GM12878 (cell line): ENCODE results near the gene LRIT1. TPM values are rescaled to one million over a fixed set of nuclear protein-coding genes. Genes with fewer than 3 reads are reported as not detected.

Experiments used
- ATAC-seq: fragments of 200-7000 bp; cut with Tn5 transposase; 3 replicates; pipeline ENCODE4 v1.9.1; 2020; ENCODE audit warnings: mild to moderate bottlenecking, moderate library complexity
- BruUV-seq: library from RNA; stranded (reverse); fragments of 400-500 nt; replicated peaks from 2 replicates; lab custom pipeline; 2021; lab: Mats Ljungman, UMichigan
- CTCF ChIA-PET: fragments of 300-600 bp; sonication (Branson Sonifier 250); formaldehyde crosslinking; extraction: SDS; loops from one replicate; lab custom pipeline; 2021; ENCODE audit warnings: inconsistent platforms; lab: Yijun Ruan, JAX
- POLR2A ChIA-PET: fragments of 350-600 bp; formaldehyde crosslinking; extraction: SDS; loops from one replicate; lab custom pipeline; 2021; ENCODE audit warnings: inconsistent platforms; lab: Charles Lee
- RAD21 ChIA-PET: fragments of 300-600 bp; sonication (Branson Sonifier 250); formaldehyde crosslinking; loops from one replicate; lab custom pipeline; 2023; ENCODE audit warnings: antibody characterized with exemption; ENCODE audit not compliant: unreplicated experiment; lab: Charles Lee
- SMC1A ChIA-PET: fragments of 300-600 bp; sonication (Branson Sonifier 250); formaldehyde crosslinking; loops from one replicate; lab custom pipeline; 2023; ENCODE audit not compliant: unreplicated experiment, uncharacterized antibody; lab: Charles Lee
- DNase-seq: peaks from one replicate; pipeline ENCODE4 v3.0.0-alpha.2; 2011; ENCODE audit warnings: low read depth, low spot score
- FAIRE-seq: peaks from 3 replicates; lab custom pipeline; 2011; peaks lifted over from hg19 to GRCh38; lab: Jason Lieb, UNC
- H2AFZ ChIP-seq: 2 replicates; pipeline ENCODE4 v1.6.0; 2011; ENCODE audit warnings: low read depth, low read length, control low read depth; ENCODE audit not compliant: control insufficient read depth
- H3K27ac ChIP-seq: 2 replicates; pipeline ENCODE4 v1.5.1; 2011; ENCODE audit warnings: control low read depth; ENCODE audit not compliant: control insufficient read depth, insufficient read depth
- H3K27me3 ChIP-seq, 2 experiments: replicated peaks in 1 of 2; 2 replicates each; pipeline versions ENCODE4 v1.6.0 to v1.6.1; 2011; ENCODE audit warnings: low read length in 1 of 2; ENCODE audit not compliant: control insufficient read depth in 2 of 2, insufficient read depth in 2 of 2
- H3K36me3 ChIP-seq, 2 experiments: 2 replicates each; pipeline ENCODE4 v1.5.1; 2011; ENCODE audit warnings: low read length in 1 of 2; ENCODE audit not compliant: control insufficient read depth in 2 of 2, insufficient read depth in 2 of 2
- H3K4me1 ChIP-seq: 2 replicates; pipeline ENCODE4 v1.6.1; 2011; ENCODE audit warnings: mild to moderate bottlenecking, low read length, moderate library complexity, mixed read lengths; ENCODE audit not compliant: control insufficient read depth, insufficient read depth
- H3K4me2 ChIP-seq: 2 replicates; pipeline ENCODE4 v1.6.0; 2011; ENCODE audit warnings: control low read depth; ENCODE audit not compliant: control insufficient read depth, insufficient read depth
- H3K4me3 ChIP-seq: fragments of 200-600 bp; sonication (generic); 2 replicates; pipeline ENCODE4 v1.5.1; 2016
- H3K79me2 ChIP-seq: 2 replicates; pipeline ENCODE4 v1.6.0; 2011; ENCODE audit warnings: low read length; ENCODE audit not compliant: control insufficient read depth, insufficient read depth
- H3K9ac ChIP-seq: 2 replicates; pipeline ENCODE4 v1.8.0; 2011; ENCODE audit warnings: low read length, control low read depth, mixed read lengths; ENCODE audit not compliant: control insufficient read depth, insufficient read depth
- H3K9me3 ChIP-seq: replicated peaks from 3 replicates; pipeline ENCODE4 v1.5.1; 2011; ENCODE audit warnings: mild to moderate bottlenecking, low read length; ENCODE audit not compliant: control insufficient read depth, insufficient read depth
- H4K20me1 ChIP-seq: 2 replicates; pipeline ENCODE4 v1.6.0; 2011; ENCODE audit not compliant: control insufficient read depth, insufficient read depth
- EZH2 ChIP-seq: IDR thresholded peaks from 2 replicates; pipeline ENCODE4 v1.6.1; 2012; ENCODE audit warnings: low read depth, mild to moderate bottlenecking, control low read depth, inconsistent platforms, low read length, borderline replicate concordance; ENCODE audit not compliant: control insufficient read depth
- NFYA ChIP-seq: IDR thresholded peaks from 2 replicates; pipeline ENCODE4 v1.6.1; 2011; ENCODE audit warnings: low read depth, mild to moderate bottlenecking, low read length, improper control_type of control experiment, borderline replicate concordance
- RB1 ChIP-seq: fragments of 450-650 bp; formaldehyde crosslinking; IDR thresholded peaks from 2 replicates; pipeline ENCODE4 v1.6.1; 2017; ENCODE audit warnings: mild to moderate bottlenecking, borderline replicate concordance
- SUZ12 ChIP-seq: fragments of 200-600 bp; sonication (generic); IDR thresholded peaks from one replicate; pipeline ENCODE4 v1.6.1; 2018; ENCODE audit warnings: antibody characterized with exemption, mild to moderate bottlenecking; ENCODE audit not compliant: unreplicated experiment
- TCF3 ChIP-seq: IDR thresholded peaks from 2 replicates; pipeline ENCODE4 v1.6.1; 2012; ENCODE audit warnings: low read depth, mild to moderate bottlenecking, low read length, borderline replicate concordance; ENCODE audit not compliant: insufficient read depth
- WGBS: methylation state at CpG from one replicate; pipeline ENCODE4 v1.1.6; 2016; ENCODE audit warnings: low lambda C conversion rate; ENCODE audit not compliant: insufficient replicate concordance, insufficient coverage; ENCODE audit errors: missing lambda C conversion rate; 5-methylcytosine and 5-hydroxymethylcytosine counted together
- in situ Hi-C: fragments of 300-500 bp; cut with MboI; formaldehyde crosslinking; loops from 9 replicates; pipeline ENCODE4 v1.14.3; 2018; ENCODE audit warnings: mixed read lengths
- intact Hi-C: fragments of 100-400 bp; cut with micrococcal nuclease; formaldehyde crosslinking; loops from one replicate; pipeline ENCODE4 v1.14.2; 2022; ENCODE audit not compliant: unreplicated experiment
- polyA plus RNA-seq, 11 experiments: library from polyadenylated mRNA; depleted of rRNA in 4 of 11; unstranded in 6 of 11; stranded (reverse) in 5 of 11; fragments of >200 nt; fragmentation: Nextera tagmentation in 4 of 11; fragmentation: Illumina TruSeq in 1 of 11; extraction: Ambion mirVana in 4 of 11; extraction: Trizol in 1 of 11; gene quantifications; 1 replicate in 1 of 11; 2 replicates in 10 of 11; pipeline versions ENCODE4 v1.2.1 to v1.2.3, GENCODE V29; 2011 to 2016; ENCODE audit warnings: inconsistent platforms in 2 of 11, missing spikeins in 2 of 11, low read depth in 1 of 11
- total RNA-seq, 4 experiments: library from RNA; depleted of rRNA in 3 of 4; stranded (reverse); fragments of >200 nt in 3 of 4; fragmentation: Illumina TruSeq in 1 of 4; extraction: Trizol in 1 of 4; gene quantifications; 2 replicates each; pipeline versions ENCODE4 v1.2.1 to v1.2.3, GENCODE V29; 2013 to 2021
- TF ChIP-seq, protein P1 (sequence below): fragments of 450-650 bp; IDR thresholded peaks from 2 replicates; pipeline ENCODE4 v1.6.1; 2016; ENCODE audit warnings: mild to moderate bottlenecking, moderate library complexity, borderline replicate concordance
- TF ChIP-seq, protein P2 (sequence below): IDR thresholded peaks from 2 replicates; pipeline ENCODE4 v1.6.1; 2011; ENCODE audit warnings: low read depth, mild to moderate bottlenecking, low read length, moderate library complexity, borderline replicate concordance; ENCODE audit errors: extremely low read depth
- TF ChIP-seq, protein P3 (sequence below): IDR thresholded peaks from 2 replicates; pipeline ENCODE4 v1.6.1; 2011; ENCODE audit warnings: borderline replicate concordance, low read depth, mild to moderate bottlenecking, moderate library complexity, low read length; ENCODE audit not compliant: insufficient read depth, poor library complexity, severe bottlenecking

Gene LRIT1
- total and polyA plus RNA-seq, 10 of the 15 experiments (the other 5 are each of a cell fraction or from before 2014, with no cell fraction given), result not detected

DNA sequence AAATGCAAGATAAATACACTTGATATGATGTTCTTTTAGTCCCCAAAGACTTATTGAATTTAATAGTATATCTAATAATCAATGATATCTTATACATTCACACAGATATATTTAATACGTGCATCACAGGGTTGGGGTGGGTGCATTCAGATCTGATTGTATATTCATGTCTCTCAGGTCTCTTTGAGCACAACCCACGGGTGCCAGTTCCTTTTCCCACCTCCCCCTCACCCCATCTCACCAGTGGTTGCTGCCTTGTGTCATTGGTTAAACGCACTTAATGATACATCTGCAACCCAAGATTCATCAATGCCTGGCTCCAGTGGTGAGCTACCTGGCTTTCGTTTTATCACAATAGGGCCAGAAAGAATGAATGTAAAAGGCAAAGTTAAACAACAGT is 6.2 kb downstream of the LRIT1 start (continued):
- no peak for TF ChIP-seq TCF3
- TF ChIP-seq, protein P1, sequence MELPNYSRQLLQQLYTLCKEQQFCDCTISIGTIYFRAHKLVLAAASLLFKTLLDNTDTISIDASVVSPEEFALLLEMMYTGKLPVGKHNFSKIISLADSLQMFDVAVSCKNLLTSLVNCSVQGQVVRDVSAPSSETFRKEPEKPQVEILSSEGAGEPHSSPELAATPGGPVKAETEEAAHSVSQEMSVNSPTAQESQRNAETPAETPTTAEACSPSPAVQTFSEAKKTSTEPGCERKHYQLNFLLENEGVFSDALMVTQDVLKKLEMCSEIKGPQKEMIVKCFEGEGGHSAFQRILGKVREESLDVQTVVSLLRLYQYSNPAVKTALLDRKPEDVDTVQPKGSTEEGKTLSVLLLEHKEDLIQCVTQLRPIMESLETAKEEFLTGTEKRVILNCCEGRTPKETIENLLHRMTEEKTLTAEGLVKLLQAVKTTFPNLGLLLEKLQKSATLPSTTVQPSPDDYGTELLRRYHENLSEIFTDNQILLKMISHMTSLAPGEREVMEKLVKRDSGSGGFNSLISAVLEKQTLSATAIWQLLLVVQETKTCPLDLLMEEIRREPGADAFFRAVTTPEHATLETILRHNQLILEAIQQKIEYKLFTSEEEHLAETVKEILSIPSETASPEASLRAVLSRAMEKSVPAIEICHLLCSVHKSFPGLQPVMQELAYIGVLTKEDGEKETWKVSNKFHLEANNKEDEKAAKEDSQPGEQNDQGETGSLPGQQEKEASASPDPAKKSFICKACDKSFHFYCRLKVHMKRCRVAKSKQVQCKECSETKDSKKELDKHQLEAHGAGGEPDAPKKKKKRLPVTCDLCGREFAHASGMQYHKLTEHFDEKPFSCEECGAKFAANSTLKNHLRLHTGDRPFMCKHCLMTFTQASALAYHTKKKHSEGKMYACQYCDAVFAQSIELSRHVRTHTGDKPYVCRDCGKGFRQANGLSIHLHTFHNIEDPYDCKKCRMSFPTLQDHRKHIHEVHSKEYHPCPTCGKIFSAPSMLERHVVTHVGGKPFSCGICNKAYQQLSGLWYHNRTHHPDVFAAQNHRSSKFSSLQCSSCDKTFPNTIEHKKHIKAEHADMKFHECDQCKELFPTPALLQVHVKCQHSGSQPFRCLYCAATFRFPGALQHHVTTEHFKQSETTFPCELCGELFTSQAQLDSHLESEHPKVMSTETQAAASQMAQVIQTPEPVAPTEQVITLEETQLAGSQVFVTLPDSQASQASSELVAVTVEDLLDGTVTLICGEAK, result no peak
- TF ChIP-seq, protein P2, sequence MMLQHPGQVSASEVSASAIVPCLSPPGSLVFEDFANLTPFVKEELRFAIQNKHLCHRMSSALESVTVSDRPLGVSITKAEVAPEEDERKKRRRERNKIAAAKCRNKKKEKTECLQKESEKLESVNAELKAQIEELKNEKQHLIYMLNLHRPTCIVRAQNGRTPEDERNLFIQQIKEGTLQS, result no peak
- TF ChIP-seq, protein P3, sequence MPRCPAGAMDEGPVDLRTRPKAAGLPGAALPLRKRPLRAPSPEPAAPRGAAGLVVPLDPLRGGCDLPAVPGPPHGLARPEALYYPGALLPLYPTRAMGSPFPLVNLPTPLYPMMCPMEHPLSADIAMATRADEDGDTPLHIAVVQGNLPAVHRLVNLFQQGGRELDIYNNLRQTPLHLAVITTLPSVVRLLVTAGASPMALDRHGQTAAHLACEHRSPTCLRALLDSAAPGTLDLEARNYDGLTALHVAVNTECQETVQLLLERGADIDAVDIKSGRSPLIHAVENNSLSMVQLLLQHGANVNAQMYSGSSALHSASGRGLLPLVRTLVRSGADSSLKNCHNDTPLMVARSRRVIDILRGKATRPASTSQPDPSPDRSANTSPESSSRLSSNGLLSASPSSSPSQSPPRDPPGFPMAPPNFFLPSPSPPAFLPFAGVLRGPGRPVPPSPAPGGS, result no peak

DNA sequence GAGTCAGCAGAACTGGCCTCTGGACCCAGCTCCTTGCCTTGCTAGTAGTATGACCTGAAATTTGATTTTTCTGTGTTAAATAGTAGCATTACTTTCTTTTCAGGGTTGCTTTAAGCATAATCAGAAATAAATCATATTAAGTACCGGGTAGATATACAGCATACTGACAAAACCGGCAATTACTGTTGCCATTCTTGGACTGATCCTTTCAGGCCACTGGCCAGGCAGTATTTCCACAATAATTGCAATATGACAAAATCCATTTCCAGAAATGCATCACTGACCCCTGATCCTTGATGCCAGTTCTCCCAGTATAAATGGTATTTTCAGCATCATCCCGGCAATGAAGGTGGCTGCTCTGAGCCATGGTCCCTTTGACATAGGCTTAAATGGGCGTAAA is 6.9 kb downstream of the LRIT1 start:
- BruUV-seq, result no TSS peak
- intact Hi-C loops, result no loop called here
- Histone ChIP-seq H3K27me3 (no peaks in the 10 kb centered on the region; a peak in 2 of 4 replicates), H4K20me1 (no peaks in the 10 kb centered on the region), H3K9me3 (no peaks in the 10 kb centered on the region), H3K4me3 (no peak overlapping the region), H3K4me1 (no peaks in the 10 kb centered on the region), H3K9ac (no peak overlapping the region)
- WGBS, result 49% methylated on average over 4 of the region's 4 CpGs
- no peak for FAIRE-seq
- ChIA-PET CTCF (interaction anchor here (1.2 kb wide), 1 partner anchor 303 kb away, joined by 4 read pairs; no protein-coding TSS in a partner anchor), RAD21 (no interaction called here), SMC1A (no interaction called here)
- ATAC-seq, result no peak
- in situ Hi-C loops, result no loop called here
- TF ChIP-seq EZH2 (no peak), SUZ12 (no peak), NFYA (no peak), RB1 (no peak)
- TF ChIP-seq, all 136 proteins: peak for 0
- no peaks in the 10 kb centered on the region for H3K79me2 ChIP-seq
- no peak overlapping the region for H3K27ac ChIP-seq
- POLR2A ChIA-PET, result no interaction called here
- no peaks in the 10 kb centered on the region for H3K36me3 ChIP-seq
- no peak for DNase-seq
- H2AFZ ChIP-seq, result no peak overlapping the region
- H3K4me2 ChIP-seq, result no peak overlapping the region
